B cell (primary cell): Measurements from ENCODE around the gene CCDC107. TPM values are rescaled to one million over a fixed set of nuclear protein-coding genes. Genes with fewer than 3 reads are reported as not detected.

Experiments used
- ATAC-seq: fragments of 200-7000 bp; cut with Tn5 transposase; one replicate; pipeline ENCODE4 v1.10.0; 2021; ENCODE audit warnings: low read depth, mild to moderate bottlenecking, moderate number of reproducible peaks, moderate library complexity
- CTCF ChIA-PET: fragments of 350-600 bp; sonication (Branson Sonifier 250); formaldehyde crosslinking; loops from one replicate; lab custom pipeline; 2021; ENCODE audit warnings: antibody characterized with exemption, inconsistent platforms; lab: Charles Lee
- POLR2A ChIA-PET: fragments of 350-600 bp; sonication (Branson Sonifier 250); formaldehyde crosslinking; loops from one replicate; lab custom pipeline; 2021; ENCODE audit warnings: antibody characterized with exemption; lab: Charles Lee
- DNase-seq: peaks from one replicate; pipeline ENCODE4 v3.0.0; 2013
- H2AFZ ChIP-seq: 2 replicates; pipeline ENCODE4 v1.6.1; 2012; ENCODE audit warnings: mild to moderate bottlenecking, low read depth, low read length; ENCODE audit not compliant: insufficient read depth, poor library complexity, severe bottlenecking
- H3K27ac ChIP-seq, 2 donors: 1 replicate in 1 of 2; 2 replicates in 1 of 2; pipeline ENCODE4 v1.5.1; 2012 to 2013; ENCODE audit warnings: low read length in 2 of 2, mild to moderate bottlenecking in 2 of 2, moderate library complexity in 1 of 2
- H3K27me3 ChIP-seq, 4 experiments: fragments of 200-600 bp in 1 of 4; sonication (generic) in 1 of 4; replicated peaks in 1 of 4; 1 replicate in 2 of 4; 2 replicates in 2 of 4; pipeline versions ENCODE4 v1.6.1 to v1.7.0; 2013 to 2016; ENCODE audit warnings: low read length in 3 of 4, mild to moderate bottlenecking in 2 of 4, mixed read lengths in 1 of 4, moderate library complexity in 1 of 4; ENCODE audit not compliant: insufficient read depth in 4 of 4, control insufficient read depth in 3 of 4; ENCODE audit errors: control extremely low read depth in 1 of 4
- H3K36me3 ChIP-seq, 2 experiments: replicated peaks in 1 of 2; 1 replicate in 1 of 2; 2 replicates in 1 of 2; pipeline versions ENCODE4 v1.6.1 to v1.7.1; 2013; ENCODE audit warnings: low read length in 1 of 2; ENCODE audit not compliant: insufficient read depth in 2 of 2, control insufficient read depth in 1 of 2; ENCODE audit errors: control extremely low read depth in 1 of 2, extremely low read depth in 1 of 2
- H3K4me1 ChIP-seq, 2 donors: fragments of 200-600 bp in 1 of 2; sonication (generic) in 1 of 2; 1 replicate in 1 of 2; 2 replicates in 1 of 2; pipeline versions ENCODE4 v1.5.1 to v1.6.1; 2013 to 2017; ENCODE audit warnings: low read length in 2 of 2; ENCODE audit not compliant: control insufficient read depth in 2 of 2, insufficient read depth in 2 of 2
- H3K4me2 ChIP-seq: replicated peaks from 2 replicates; pipeline ENCODE3; 2012; ENCODE audit warnings: mild to moderate bottlenecking, low read depth, low read length; ENCODE audit not compliant: poor library complexity, severe bottlenecking
- H3K4me3 ChIP-seq, 5 experiments: fragments of 200-600 bp in 1 of 5; sonication (generic) in 1 of 5; 1 replicate in 3 of 5; 2 replicates in 2 of 5; pipeline versions ENCODE4 v1.5.1 to v1.7.0; 2011 to 2016; ENCODE audit warnings: low read length in 4 of 5, mild to moderate bottlenecking in 4 of 5, low read depth in 2 of 5, control low read depth in 1 of 5, moderate library complexity in 1 of 5; ENCODE audit not compliant: insufficient read depth in 1 of 5; ENCODE audit errors: control extremely low read depth in 1 of 5, extremely low read depth in 1 of 5
- H3K79me2 ChIP-seq: fragments of 200-600 bp; sonication (generic); one replicate; pipeline ENCODE4 v1.6.0; 2016; ENCODE audit warnings: low read length; ENCODE audit not compliant: control insufficient read depth, insufficient read depth
- H3K9ac ChIP-seq: fragments of 200-600 bp; sonication (generic); 2 replicates; pipeline ENCODE4 v1.6.1; 2017; ENCODE audit warnings: mild to moderate bottlenecking, low read length, moderate library complexity
- H3K9me3 ChIP-seq, 3 donors: one replicate each; pipeline versions ENCODE4 v1.6.1 to v1.7.1; 2013; ENCODE audit warnings: low read length in 2 of 3; ENCODE audit not compliant: control insufficient read depth in 2 of 3, insufficient read depth in 1 of 3; ENCODE audit errors: control extremely low read depth in 1 of 3
- H4K20me1 ChIP-seq: 2 replicates; pipeline ENCODE4 v1.6.0; 2012; ENCODE audit warnings: mild to moderate bottlenecking, low read length; ENCODE audit not compliant: insufficient read depth, control insufficient read depth, poor library complexity, severe bottlenecking
- H3K27ac Mint-ChIP-seq: one replicate; pipeline ENCODE4 v1.8.0; 2021; ENCODE audit warnings: mixed read lengths
- H3K27me3 Mint-ChIP-seq: one replicate; pipeline ENCODE4 v1.8.0; 2021; ENCODE audit warnings: mixed read lengths
- H3K4me1 Mint-ChIP-seq: one replicate; pipeline ENCODE4 v1.8.0; 2021; ENCODE audit warnings: mixed read lengths
- H3K4me3 Mint-ChIP-seq: one replicate; pipeline ENCODE4 v1.8.0; 2021; ENCODE audit warnings: mixed read lengths
- H3K9me3 Mint-ChIP-seq: one replicate; pipeline ENCODE4 v1.8.0; 2022; ENCODE audit warnings: mixed read lengths; ENCODE audit not compliant: insufficient read depth
- CTCF ChIP-seq: fragments of 200-600 bp; IDR thresholded peaks from one replicate; pipeline ENCODE4 v1.8.0; 2022; ENCODE audit warnings: antibody characterized with exemption, mild to moderate bottlenecking
- EZH2 ChIP-seq: IDR thresholded peaks from 2 replicates; pipeline ENCODE4 v1.6.1; 2012; ENCODE audit warnings: borderline replicate concordance, low read depth, mild to moderate bottlenecking, moderate library complexity, low read length; ENCODE audit not compliant: insufficient read depth, poor library complexity, severe bottlenecking
- WGBS: methylation state at CpG from one replicate; pipeline ENCODE4 v1.1.5; 2013; ENCODE audit warnings: missing lambda C conversion rate; ENCODE audit not compliant: insufficient coverage; 5-methylcytosine and 5-hydroxymethylcytosine counted together
- intact Hi-C: fragments of 100-400 bp; cut with micrococcal nuclease; formaldehyde crosslinking; loops from one replicate; pipeline ENCODE4 v1.10.0; 2022
- polyA plus RNA-seq: library from polyadenylated mRNA; depleted of rRNA; stranded (reverse); fragments of >200 nt; gene quantifications from 2 replicates; pipeline ENCODE4 v1.2.3, GENCODE V29; 2012
- total RNA-seq, 2 donors: library from RNA; stranded (reverse); fragments of 120-200 nt in 1 of 2; gene quantifications; 1 replicate in 1 of 2; 2 replicates in 1 of 2; pipeline versions ENCODE4 v1.2.3 to v1.2.4, GENCODE V29; 2013 to 2022

The CCDC107 gene
- total and polyA plus RNA-seq, 2 donors (not counting 1 experiment from before 2014, with no cell fraction given), result 22.5 to 33.8 TPM

GRCh38 chr9:35657546-35658136 lies 451 bp upstream of the CCDC107 start, which contains the start of gene RMRP:
Gene RMRP, minus strand, starts transcription at chr9:35658019.
- Mint-ChIP-seq H3K4me1 (peaks cover 66% of the 10 kb centered on the region), H3K27me3 (no peaks in the 10 kb centered on the region), H3K4me3 (peak within 1 kb of the TSS; percentile 94), H3K9me3 (no peaks in the 10 kb centered on the region), H3K27ac (peak within 1 kb of the TSS; percentile 97)
- Histone ChIP-seq H3K4me1 (peaks cover 39 to 62% of the 10 kb centered on the region in 2 donors), H3K4me2 (peak within 1 kb of the TSS; percentile 91), H3K27me3 (no peaks in the 10 kb centered on the region), H3K9ac (peak within 1 kb of the TSS; percentile 84), H3K4me3 (peak within 1 kb of the TSS; percentile 84 to 93 (median 87)), H3K79me2 (peaks cover 22% of the 10 kb centered on the region), H3K36me3 (peaks cover 0 to 14% of the 10 kb centered on the region in 2 experiments), H3K9me3 (peaks cover 0 to 3% (median 0%) of the 10 kb centered on the region in 3 donors), H4K20me1 (no peaks in the 10 kb centered on the region), H2AFZ (peak within 1 kb of the TSS; percentile 86), H3K27ac (peak within 1 kb of the TSS; percentile 99 to 100)
- POLR2A ChIA-PET, result interaction anchor here (0.8 to 4.6 kb wide), 19 partner anchors 9 to 578 kb away, joined by 3 to 62 read pairs (median 6); partner anchors contain the start of genes CD72, CREB3, FANCG and GBA2
- WGBS, result under 1% methylated on average over 39 of the region's 42 CpGs
- CTCF ChIA-PET, result interaction anchor here (0.6 to 15.0 kb wide), 26 partner anchors 9 to 224 kb away, joined by 3 to 268 read pairs (median 6); partner anchors contain the start of genes CA9, CD72, CREB3 and HINT2
- TF ChIP-seq CTCF, result no peak
- no peak for TF ChIP-seq EZH2
- peak; percentile 79 for ATAC-seq
- DNase-seq, result peak; percentile 97
- intact Hi-C loops, result loop anchor here (1.0 to 5.0 kb wide), 9 partner anchors 11 to 540 kb away; partner anchors contain the start of genes ATOSB, CREB3, FAM221B and TLN1

- peak overlapping the region; percentile 84 for H3K9ac ChIP-seq
- peaks cover 0 to 14% of the 10 kb centered on the region in 2 experiments for H3K36me3 ChIP-seq
- Mint-ChIP-seq H3K4me1 (peaks cover 74% of the 10 kb centered on the region), H3K4me3 (peak overlapping the region; percentile 94), H3K9me3 (no peaks in the 10 kb centered on the region), H3K27ac (peak overlapping the region; percentile 97), H3K27me3 (no peaks in the 10 kb centered on the region)
- H2AFZ ChIP-seq, result peak overlapping the region; percentile 86
- ATAC-seq (no peak), DNase-seq (no peak)
- H3K27ac ChIP-seq, result peak overlapping the region; percentile 99 to 100
- ChIA-PET CTCF (interaction anchor here (0.8 to 15.0 kb wide), 21 partner anchors 8 to 223 kb away, joined by 3 to 268 read pairs (median 9); partner anchors contain the start of genes CA9, CD72, CREB3 and SIT1), POLR2A (interaction anchor here (0.6 to 4.6 kb wide), 13 partner anchors 9 to 98 kb away, joined by 3 to 62 read pairs (median 10); partner anchors contain the start of genes CD72, CREB3, GBA2 and RGP1)
- H4K20me1 ChIP-seq, result no peaks in the 10 kb centered on the region
- peaks cover 22% of the 10 kb centered on the region for H3K79me2 ChIP-seq
- TF ChIP-seq EZH2 (no peak), CTCF (no peak)
- H3K27me3 ChIP-seq, result no peaks in the 10 kb centered on the region
- intact Hi-C loops, result loop anchor here (1.0 to 5.0 kb wide), 10 partner anchors 13 to 542 kb away; partner anchors contain the start of genes ATOSB, CREB3, FAM221B and TLN1
- peak overlapping the region; percentile 91 for H3K4me2 ChIP-seq
- peaks cover 0 to 3% (median 0%) of the 10 kb centered on the region in 3 donors for H3K9me3 ChIP-seq
- WGBS, result 0% methylated on average over 2 of the region's 2 CpGs
- peaks cover 42 to 67% of the 10 kb centered on the region in 2 donors for H3K4me1 ChIP-seq
- H3K4me3 ChIP-seq, result peak overlapping the region; percentile 84 to 93 (median 87)
Measured at GRCh38 chr9:35658968-35659220, 802 bp downstream of the CCDC107 start.
